Esophagus squamous epithelium (tissue), 4 donors: ENCODE results near the gene ENPP7.

Experiments
- CTCF ChIP-seq, 6 experiments: fragments of 450-650 bp in 4 of 6; fragments of 200-600 bp in 2 of 6; sonication (generic) in 2 of 6; IDR thresholded peaks; one replicate each; pipeline ENCODE4 v1.5.1; 2016 to 2019; ENCODE audit warnings: antibody characterized with exemption in 6 of 6, mild to moderate bottlenecking in 4 of 6, moderate library complexity in 4 of 6
- POLR2A ChIP-seq, 4 donors: fragments of 450-650 bp; IDR thresholded peaks; one replicate each; pipeline ENCODE4 v1.6.1; 2017; ENCODE audit warnings: antibody characterized with exemption in 4 of 4, mild to moderate bottlenecking in 4 of 4, moderate library complexity in 3 of 4

- TF ChIP-seq CTCF (IDR thresholded peaks at IDR 0.05): no peak
- TF ChIP-seq POLR2A (IDR thresholded peaks at IDR 0.05): no peak
Observed at GRCh38 chr17:79720705-79721292, 9.9 kb upstream of the ENPP7 start.
